Suprapubic skin (tissue), 4 donors: ENCODE results near the gene NIPAL3.

ENCODE experiments used
- CTCF ChIP-seq, 2 donors: fragments of 200-600 bp in 1 of 2; fragments of 450-650 bp in 1 of 2; sonication (generic) in 1 of 2; IDR thresholded peaks; one replicate each; pipeline ENCODE4 v1.5.1; 2016 to 2019; ENCODE audit warnings: antibody characterized with exemption in 2 of 2, mild to moderate bottlenecking in 1 of 2, moderate library complexity in 1 of 2
- EP300 ChIP-seq: sonication (generic); formaldehyde crosslinking; IDR thresholded peaks from one replicate; pipeline ENCODE4 v1.6.1; 2017; ENCODE audit warnings: antibody characterized with exemption
- POLR2AphosphoS5 ChIP-seq, 3 donors: sonication (generic); formaldehyde crosslinking; IDR thresholded peaks; one replicate each; pipeline ENCODE4 v1.6.1; 2017; ENCODE audit warnings: antibody characterized with exemption in 3 of 3

DNA sequence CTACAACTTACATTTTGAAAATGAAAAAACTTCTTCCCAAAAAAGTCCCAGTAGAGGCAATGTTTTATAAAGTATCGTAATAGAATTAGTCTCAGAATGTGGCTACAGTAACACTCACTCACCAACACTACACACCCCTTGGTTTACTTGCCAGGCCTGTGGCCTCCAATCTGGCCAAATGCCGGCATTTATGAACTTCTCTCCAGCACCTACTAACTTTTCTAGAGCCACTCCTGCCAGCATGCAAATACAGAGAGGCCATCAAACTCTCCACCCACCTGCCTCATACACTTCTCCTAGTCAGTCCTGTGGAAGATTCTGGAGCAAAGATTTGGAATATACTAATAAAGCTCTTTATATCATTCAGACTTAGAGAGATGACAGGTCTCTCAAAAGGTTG is 34.3 kb upstream of the NIPAL3 start:
- TF ChIP-seq CTCF (IDR thresholded peaks at IDR 0.05), result no peak
- TF ChIP-seq POLR2AphosphoS5 (IDR thresholded peaks at IDR 0.05), result no peak
- no peak for TF ChIP-seq EP300
